Measurements from ENCODE around the gene TRIM46.
A peak's percentile ranks its signal among the peaks of the same experiment; 100 is the strongest.

DNA sequence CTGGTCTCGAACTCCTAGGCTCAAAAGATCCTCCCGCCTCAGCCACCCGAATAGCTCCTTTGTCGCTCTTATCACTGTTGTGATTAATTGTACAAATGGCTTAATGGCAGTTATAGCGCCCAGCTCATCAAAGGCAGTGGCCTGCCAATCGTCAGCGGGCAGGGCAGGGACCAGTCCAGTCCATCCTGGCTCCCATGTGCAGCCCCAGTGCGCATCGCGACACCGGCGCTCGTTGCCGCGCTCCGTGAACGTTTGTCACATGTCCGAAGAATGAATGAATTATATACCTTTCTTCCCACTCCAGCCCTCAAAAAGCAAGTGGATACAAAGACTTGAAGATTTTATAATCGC lies 53.2 kb downstream of the TRIM46 start:
- TF ChIP-seq, protein P1, sequence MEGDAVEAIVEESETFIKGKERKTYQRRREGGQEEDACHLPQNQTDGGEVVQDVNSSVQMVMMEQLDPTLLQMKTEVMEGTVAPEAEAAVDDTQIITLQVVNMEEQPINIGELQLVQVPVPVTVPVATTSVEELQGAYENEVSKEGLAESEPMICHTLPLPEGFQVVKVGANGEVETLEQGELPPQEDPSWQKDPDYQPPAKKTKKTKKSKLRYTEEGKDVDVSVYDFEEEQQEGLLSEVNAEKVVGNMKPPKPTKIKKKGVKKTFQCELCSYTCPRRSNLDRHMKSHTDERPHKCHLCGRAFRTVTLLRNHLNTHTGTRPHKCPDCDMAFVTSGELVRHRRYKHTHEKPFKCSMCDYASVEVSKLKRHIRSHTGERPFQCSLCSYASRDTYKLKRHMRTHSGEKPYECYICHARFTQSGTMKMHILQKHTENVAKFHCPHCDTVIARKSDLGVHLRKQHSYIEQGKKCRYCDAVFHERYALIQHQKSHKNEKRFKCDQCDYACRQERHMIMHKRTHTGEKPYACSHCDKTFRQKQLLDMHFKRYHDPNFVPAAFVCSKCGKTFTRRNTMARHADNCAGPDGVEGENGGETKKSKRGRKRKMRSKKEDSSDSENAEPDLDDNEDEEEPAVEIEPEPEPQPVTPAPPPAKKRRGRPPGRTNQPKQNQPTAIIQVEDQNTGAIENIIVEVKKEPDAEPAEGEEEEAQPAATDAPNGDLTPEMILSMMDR (IDR thresholded peaks at IDR 0.05; ENCODE audit: low read depth, low read length): no peak
- TF ChIP-seq POLR2A (IDR thresholded peaks at IDR 0.05; ENCODE audit: extremely low read depth, insufficient read length): no peak
- no peak; the same call in 1 of the 2 replicates for TF ChIP-seq MYC (IDR thresholded peaks at IDR 0.05; ENCODE audit: low read depth, low read length)
- TF ChIP-seq, protein P2, sequence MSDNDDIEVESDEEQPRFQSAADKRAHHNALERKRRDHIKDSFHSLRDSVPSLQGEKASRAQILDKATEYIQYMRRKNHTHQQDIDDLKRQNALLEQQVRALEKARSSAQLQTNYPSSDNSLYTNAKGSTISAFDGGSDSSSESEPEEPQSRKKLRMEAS (IDR thresholded peaks at IDR 0.05; ENCODE audit: low read depth, low read length): 0 out of 2 replicates have a peak, but pooled peaks have one; percentile 12

All from NB4 (cell line).